ENCODE measurements around the gene WBP11. TPM values are rescaled to one million over a fixed set of nuclear protein-coding genes. Genes with fewer than 3 reads are reported as not detected.

WBP11 gene
- total RNA-seq, 1 experiment from 2014 or later, result 111 TPM

- no peak for TF ChIP-seq CREB1 (CRISPR knock-in tag; IDR thresholded peaks at IDR 0.05)
- no peak for TF ChIP-seq E2F5 (CRISPR knock-in tag; IDR thresholded peaks at IDR 0.05)
- no peak for TF ChIP-seq ZNF671 (CRISPR knock-in tag; IDR thresholded peaks at IDR 0.05)
- no peak for TF ChIP-seq ZNF317 (CRISPR knock-in tag; IDR thresholded peaks at IDR 0.05; ENCODE audit: borderline replicate concordance, low read depth)
- TF ChIP-seq ZBTB43 (CRISPR knock-in tag; IDR thresholded peaks at IDR 0.05), result no peak
- TF ChIP-seq USF1 (CRISPR knock-in tag; IDR thresholded peaks at IDR 0.05), result no peak
- TF ChIP-seq CDX4 (CRISPR knock-in tag; IDR thresholded peaks at IDR 0.05; ENCODE audit: borderline replicate concordance), result no peak
- Mint-ChIP-seq H3K27me3 (ENCODE audit: low read depth) (no peaks in the 10 kb centered on the region), H3K4me1 (peaks cover 2% of the 10 kb centered on the region), H3K9me3 (0 out of 2 replicates have a peak, but pooled peaks cover under 1% of the 10 kb centered on the region), H3K36me3 (0 out of 2 replicates have a peak, but pooled peaks cover under 1% of the 10 kb centered on the region), H3K27ac (no peak overlapping the region), H3K4me3 (no peak overlapping the region)
- ATAC-seq (no peak), DNase-seq (ENCODE audit: low spot score) (no peak)
- POLR2A ChIA-PET, result interaction anchor here (0.6 kb wide), 1 partner anchor 389 kb away, joined by 5 read pairs; no protein-coding TSS in a partner anchor
- CTCF ChIA-PET, result interaction anchor here (0.5 kb wide), 1 partner anchor 119 kb away, joined by 3 read pairs; no protein-coding TSS in a partner anchor
These were observed 30.7 kb upstream of the WBP11 start for GRCh38 chr12:14833952-14834351.

- no peaks in the 10 kb centered on the region for H3K36me3 Mint-ChIP-seq
- H3K9me3 Mint-ChIP-seq, result peaks cover 4% of the 10 kb centered on the region; the same call in 1 of the 2 replicates
- ATAC-seq (no peak), DNase-seq (ENCODE audit: low spot score) (no peak)
- ChIA-PET POLR2A (no interaction called here), CTCF (interaction anchor here (0.5 kb wide), 1 partner anchor 118 kb away, joined by 3 read pairs; no protein-coding TSS in a partner anchor)
- no peaks in the 10 kb centered on the region for H3K27me3 Mint-ChIP-seq (ENCODE audit: low read depth)
- no peak overlapping the region for H3K4me3 Mint-ChIP-seq
- no peak overlapping the region for H3K27ac Mint-ChIP-seq
- H3K4me1 Mint-ChIP-seq, result no peaks in the 10 kb centered on the region
- TF ChIP-seq ELF4 (CRISPR knock-in tag; IDR thresholded peaks at IDR 0.05; ENCODE audit: low read depth) (no peak), HMGA2 (CRISPR knock-in tag; IDR thresholded peaks at IDR 0.05) (no peak), ZNF671 (CRISPR knock-in tag; IDR thresholded peaks at IDR 0.05) (no peak), ARID4B (CRISPR knock-in tag; IDR thresholded peaks at IDR 0.05; ENCODE audit: borderline replicate concordance) (no peak), ZNF396 (CRISPR knock-in tag; IDR thresholded peaks at IDR 0.05; ENCODE audit: borderline replicate concordance) (no peak), ZNF532 (CRISPR knock-in tag; IDR thresholded peaks at IDR 0.05; ENCODE audit: borderline replicate concordance) (no peak), ESRRA (CRISPR knock-in tag; IDR thresholded peaks at IDR 0.05; ENCODE audit: borderline replicate concordance) (no peak), E2F4 (CRISPR knock-in tag; IDR thresholded peaks at IDR 0.05; ENCODE audit: borderline replicate concordance, low read depth) (no peak), MAX (CRISPR knock-in tag; IDR thresholded peaks at IDR 0.05) (no peak), RELA (CRISPR knock-in tag; IDR thresholded peaks at IDR 0.05; ENCODE audit: borderline replicate concordance) (no peak), ZNF425 (CRISPR knock-in tag; conservative IDR thresholded peaks at IDR 0.05) (no peak)
These were observed 30.1 kb upstream of the WBP11 start for GRCh38 chr12:14833336-14833735.
